Hematopoietic multipotent progenitor cell treated with erythropoietin and hydrocortisone succinate and interleukin-3 and kit ligand, for 8 days (in vitro differentiated cells): Measurements from ENCODE around the gene CAPN8.
"Not testable (repeated sequence)": the region's sequence is repeated elsewhere in the genome, so short reads cannot be mapped to it uniquely, and the experiment has no call there.

Source experiments
- DNase-seq: peaks from one replicate; pipeline ENCODE4 v3.0.0-alpha.2; 2015

Gene CAPN8

GRCh38 chr1:223524930-223525451 lies 140.5 kb downstream of the CAPN8 start:
- DNase-seq = no peak

- no peak for DNase-seq
Observed at GRCh38 chr1:223521150-223521549, 144.4 kb downstream of the CAPN8 start.

GRCh38 chr1:223520200-223520599 lies 145.3 kb downstream of the CAPN8 start:
- no peak for DNase-seq

- DNase-seq = no peak
Observed at GRCh38 chr1:223519116-223519515, 146.4 kb downstream of the CAPN8 start.

GRCh38 chr1:223518553-223518952 lies 146.9 kb downstream of the CAPN8 start:
- DNase-seq = not testable (repeated sequence)

- no peak for DNase-seq
Observed at GRCh38 chr1:223515926-223516325, 149.6 kb downstream of the CAPN8 start.

- no peak for DNase-seq
Observed at GRCh38 chr1:223515421-223515820, 150.1 kb downstream of the CAPN8 start.

GRCh38 chr1:223514644-223515043 lies 150.9 kb downstream of the CAPN8 start:
- DNase-seq = no peak

- no peak for DNase-seq
Observed at GRCh38 chr1:223513309-223513708, 152.2 kb downstream of the CAPN8 start.

GRCh38 chr1:223512057-223512456 lies 153.4 kb downstream of the CAPN8 start:
- DNase-seq = no peak

GRCh38 chr1:223508796-223509195 lies 156.7 kb downstream of the CAPN8 start:
- no peak for DNase-seq

GRCh38 chr1:223504741-223505140 lies 160.8 kb downstream of the CAPN8 start:
- DNase-seq = no peak

GRCh38 chr1:223503348-223503747 lies 162.2 kb downstream of the CAPN8 start:
- DNase-seq = no peak

- DNase-seq = no peak
Observed at GRCh38 chr1:223500560-223501425, 164.7 kb downstream of the CAPN8 start.

- no peak for DNase-seq
Observed at GRCh38 chr1:223496883-223497282, 168.6 kb downstream of the CAPN8 start.

GRCh38 chr1:223494926-223495645 lies 170.4 kb downstream of the CAPN8 start:
- no peak for DNase-seq

- no peak for DNase-seq
Observed at GRCh38 chr1:223492044-223492443, 173.5 kb downstream of the CAPN8 start.
